NCI-H446 (cell line): ENCODE results near the gene SH3GL2.

Source experiments
- DNase-seq, 2 experiments: peaks; one replicate each; lab custom pipeline; 2025; lab: John Stamatoyannopoulos, UW

SH3GL2 gene

GRCh38 chr9:17611342-17611741 is 32.5 kb downstream of the SH3GL2 start:
- no peak for DNase-seq

DNA sequence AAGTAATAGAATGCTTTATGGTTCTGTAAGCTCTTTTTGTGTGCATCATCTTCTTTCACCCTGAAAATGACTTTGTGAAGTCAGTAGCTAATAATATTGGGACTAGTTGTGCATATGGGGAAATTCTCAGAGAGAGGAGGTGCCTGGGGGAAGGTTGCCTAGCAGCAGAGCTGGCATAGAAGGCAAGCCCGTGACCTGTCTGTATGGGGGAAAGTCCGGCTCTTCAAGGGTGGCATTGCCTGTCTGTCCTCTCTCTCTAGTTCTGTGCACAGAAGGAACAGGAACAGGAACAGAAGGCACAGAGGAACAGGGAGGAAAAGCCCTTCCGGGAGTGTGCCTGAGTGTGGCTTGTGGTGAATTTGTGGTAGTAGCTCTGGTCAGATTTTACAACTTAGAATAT is 33.1 kb downstream of the SH3GL2 start:
- no peak for DNase-seq

- peak; percentile 86 to 90 for DNase-seq
Observed at GRCh38 chr9:17613758-17614157, 34.9 kb downstream of the SH3GL2 start.

- peak; percentile 65 to 67 for DNase-seq
Observed at GRCh38 chr9:17614250-17614649, 35.4 kb downstream of the SH3GL2 start.

- DNase-seq = no peak
Observed at GRCh38 chr9:17614903-17615302, 36.0 kb downstream of the SH3GL2 start.

- DNase-seq = peak; percentile 67 to 91
Observed at GRCh38 chr9:17622141-17622540, 43.3 kb downstream of the SH3GL2 start.

GRCh38 chr9:17622749-17623148 is 43.9 kb downstream of the SH3GL2 start:
- no peak for DNase-seq

DNA sequence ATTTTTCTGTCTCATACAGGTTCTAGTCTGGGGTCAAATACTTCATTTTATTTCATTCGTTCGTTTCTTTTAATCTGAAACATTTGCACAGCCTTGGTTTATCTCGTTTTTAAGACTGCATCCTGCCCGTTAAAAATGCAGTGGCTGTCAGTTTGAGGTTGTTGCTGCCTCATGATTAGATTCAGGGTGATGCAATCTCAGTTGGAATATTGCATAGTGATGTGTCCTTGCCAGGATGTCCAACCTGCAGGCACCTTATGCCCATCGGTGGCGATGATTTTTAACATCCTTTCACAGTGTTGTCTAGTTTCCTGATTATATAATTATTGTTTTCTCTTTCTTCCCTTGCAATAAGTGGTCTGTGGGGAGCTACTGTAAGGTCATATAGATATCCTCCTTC is 45.1 kb downstream of the SH3GL2 start:
- no peak for DNase-seq

DNA sequence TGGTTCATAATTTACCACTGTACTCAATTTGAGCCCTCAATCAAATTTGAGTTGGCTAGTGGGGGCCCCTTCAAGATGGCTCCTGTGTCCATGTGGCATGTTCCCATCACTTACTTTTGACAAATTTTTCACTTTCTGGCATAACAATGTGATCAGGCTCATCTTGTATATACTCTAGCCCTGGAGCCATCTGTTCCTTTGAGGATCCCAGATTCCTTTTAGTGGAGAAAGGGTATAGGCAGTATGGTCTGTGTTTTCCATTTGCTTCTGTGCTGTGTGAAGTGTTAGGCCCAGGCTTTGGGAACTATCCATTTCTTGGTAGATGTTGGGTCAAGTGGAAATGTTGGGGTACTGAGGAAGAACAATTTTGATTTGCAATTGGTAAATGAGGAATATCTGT is 45.7 kb downstream of the SH3GL2 start:
- peak; percentile 89 to 96 for DNase-seq

GRCh38 chr9:17625644-17626388 is 47.0 kb downstream of the SH3GL2 start:
- DNase-seq = peak in 1 of 2 experiments; percentile 24

DNA sequence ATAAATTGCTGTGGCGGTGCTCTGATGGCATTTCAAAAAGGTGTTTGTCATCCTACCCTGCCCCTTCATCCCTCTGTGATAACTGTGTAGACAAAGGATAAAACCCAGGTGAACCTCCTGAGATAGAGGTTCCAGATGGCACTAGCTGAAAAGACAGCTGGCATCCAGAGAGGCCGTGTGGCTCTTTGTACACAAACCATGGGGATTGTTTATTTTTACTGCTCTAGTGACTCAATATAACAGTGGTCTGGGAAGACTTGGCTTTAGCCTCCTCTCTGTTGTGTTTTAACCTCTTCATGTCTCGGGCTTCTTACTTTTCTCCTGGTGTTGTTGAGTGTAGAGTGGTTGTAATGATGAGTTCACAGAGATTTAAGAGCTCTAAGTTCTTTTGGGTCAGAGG is 48.8 kb downstream of the SH3GL2 start:
- DNase-seq = peak; percentile 72 to 92

GRCh38 chr9:17628624-17629023 is 49.8 kb downstream of the SH3GL2 start:
- peak; percentile 84 to 89 for DNase-seq

DNA sequence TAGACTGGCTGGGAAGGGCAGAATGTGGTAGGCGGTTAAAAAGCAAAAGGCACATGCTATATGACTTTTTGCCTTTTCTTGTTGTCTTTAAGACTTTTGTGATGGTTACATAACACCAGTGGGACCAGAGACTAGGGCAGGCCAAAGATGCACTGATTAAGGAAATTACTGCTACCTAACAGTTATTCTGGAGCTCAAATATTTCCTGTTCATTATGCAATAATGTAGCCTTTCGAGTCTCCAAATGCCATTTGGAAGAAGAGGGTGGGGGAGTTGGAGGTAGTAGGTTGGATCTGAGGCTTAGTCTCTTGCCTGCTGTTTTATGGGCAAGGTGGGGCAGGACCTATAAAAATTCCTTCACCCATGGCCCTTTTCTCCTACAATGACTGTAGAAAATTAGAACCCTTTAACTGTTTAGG is 51.7 kb downstream of the SH3GL2 start:
- no peak for DNase-seq

- no peak for DNase-seq
Observed at GRCh38 chr9:17631396-17631795, 52.5 kb downstream of the SH3GL2 start.

GRCh38 chr9:17632994-17633393 is 54.1 kb downstream of the SH3GL2 start:
- no peak for DNase-seq

- no peak for DNase-seq
Observed at GRCh38 chr9:17635115-17635890, 56.4 kb downstream of the SH3GL2 start.

- no peak for DNase-seq
Observed at GRCh38 chr9:17636349-17636748, 57.5 kb downstream of the SH3GL2 start.

- no peak for DNase-seq
Observed at GRCh38 chr9:17636821-17637220, 58.0 kb downstream of the SH3GL2 start.

- no peak for DNase-seq
Observed at GRCh38 chr9:17637229-17637628, 58.4 kb downstream of the SH3GL2 start.

DNA sequence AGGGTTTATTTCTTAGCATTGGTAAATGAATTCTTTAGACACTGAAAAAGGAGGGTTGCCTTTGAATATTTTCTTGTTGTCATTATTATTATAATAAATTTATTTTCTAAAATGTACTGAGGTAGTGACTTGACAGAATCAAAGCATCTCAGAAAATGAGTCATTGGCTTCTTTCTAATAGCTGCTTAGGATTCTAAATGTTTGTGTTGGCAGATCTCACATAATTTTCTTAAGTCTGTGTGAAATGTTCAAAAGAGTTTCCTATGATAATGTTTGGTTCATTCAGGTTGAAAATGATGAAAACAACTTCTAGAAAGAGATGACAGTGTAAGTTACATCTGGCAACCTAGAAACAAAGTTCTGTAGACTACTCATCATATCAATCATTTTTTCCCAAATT is 69.7 kb downstream of the SH3GL2 start:
- DNase-seq = no peak

GRCh38 chr9:17651725-17652124 is 72.9 kb downstream of the SH3GL2 start:
- peak; percentile 63 to 75 for DNase-seq

DNA sequence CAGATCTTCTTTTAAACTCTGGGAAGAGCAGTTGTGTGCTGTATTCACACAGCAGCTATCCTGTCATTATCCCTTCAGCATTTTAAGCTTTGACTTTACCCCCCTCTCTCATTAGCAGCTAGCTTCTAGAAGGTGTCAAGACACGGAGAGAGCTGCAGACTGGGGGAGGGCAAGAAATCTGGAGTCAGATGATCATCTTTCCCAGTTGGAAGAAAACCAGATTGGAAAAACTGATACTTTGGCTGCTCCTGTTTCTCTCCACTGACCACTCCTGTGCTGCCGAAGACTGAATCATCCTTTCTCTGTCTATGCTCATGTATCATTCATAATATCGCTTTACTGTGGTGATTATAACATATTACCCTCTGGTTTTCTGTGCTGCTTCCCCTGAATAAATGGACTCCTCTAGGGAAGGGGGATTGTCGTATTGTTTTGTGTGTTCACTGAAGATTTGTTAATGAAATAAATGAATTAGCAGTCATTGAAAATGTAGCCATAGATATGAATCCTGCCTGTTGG is 75.1 kb downstream of the SH3GL2 start:
- peak in 1 of 2 experiments; percentile 41 for DNase-seq

DNA sequence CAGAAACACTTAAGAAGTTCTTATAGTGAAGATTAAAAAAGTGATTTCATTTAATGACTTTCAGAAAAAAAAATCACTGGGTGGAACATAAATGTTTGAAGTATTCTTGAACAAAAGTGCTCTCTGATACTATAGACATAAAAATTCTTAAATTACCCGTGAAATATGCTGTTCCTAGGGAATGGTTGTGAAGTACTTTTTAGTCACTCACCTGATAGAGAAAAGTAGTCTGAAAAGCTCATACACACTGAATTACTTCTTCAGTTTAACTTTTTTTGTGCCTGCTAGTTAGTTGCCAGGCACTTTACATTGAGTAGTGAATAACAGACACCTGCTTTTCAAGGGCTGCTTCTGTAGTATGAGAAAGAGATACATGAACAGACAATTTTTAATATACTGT is 78.0 kb downstream of the SH3GL2 start:
- DNase-seq = no peak
